Retinal pigment epithelial cell (primary cell): ENCODE results near the gene MYO5A.
"Not testable (repeated sequence)": the region's sequence is repeated elsewhere in the genome, so short reads cannot be mapped to it uniquely, and the experiment has no call there.

Experiments
- DNase-seq: peaks from one replicate; pipeline ENCODE4 v3.0.0-alpha.2; 2010; ENCODE audit warnings: low read depth
- H3K4me3 ChIP-seq: 2 replicates; pipeline ENCODE4 v1.5.1; 2011; ENCODE audit warnings: mild to moderate bottlenecking, low read length, control low read depth, moderate library complexity
- CTCF ChIP-seq: conservative IDR thresholded peaks from 2 replicates; pipeline ENCODE4 v1.5.1; 2011; ENCODE audit warnings: low read depth, low read length, control low read depth, inconsistent platforms

The MYO5A gene

GRCh38 chr15:52492132-52492531 is 36.5 kb downstream of the MYO5A start:
- no peak overlapping the region for H3K4me3 ChIP-seq
- no peak for TF ChIP-seq CTCF
- no peak for DNase-seq

- no peak overlapping the region for H3K4me3 ChIP-seq
- TF ChIP-seq CTCF = no peak
- DNase-seq = peak; percentile 42
These were observed 37.2 kb downstream of the MYO5A start for GRCh38 chr15:52491472-52491871.

GRCh38 chr15:52489430-52489829 is 39.2 kb downstream of the MYO5A start:
- DNase-seq, H3K4me3 ChIP-seq: not testable (repeated sequence)

- H3K4me3 ChIP-seq = no peak overlapping the region
- DNase-seq = no peak
- TF ChIP-seq CTCF = no peak
These were observed 39.9 kb downstream of the MYO5A start for GRCh38 chr15:52488830-52489229.

- no peak overlapping the region for H3K4me3 ChIP-seq
- TF ChIP-seq CTCF = no peak
- peak; percentile 24 for DNase-seq
These were observed 42.4 kb downstream of the MYO5A start for GRCh38 chr15:52486003-52486996.

- TF ChIP-seq CTCF = no peak
- DNase-seq = peak; percentile 19
- H3K4me3 ChIP-seq = no peak overlapping the region
These were observed 43.4 kb downstream of the MYO5A start for GRCh38 chr15:52485290-52485689.

GRCh38 chr15:52483707-52484106 is 45.0 kb downstream of the MYO5A start:
- DNase-seq = peak; percentile 39
- no peak overlapping the region for H3K4me3 ChIP-seq
- TF ChIP-seq CTCF = no peak
